ENCODE results near the gene ZNF853.

The ZNF853 gene

DNA sequence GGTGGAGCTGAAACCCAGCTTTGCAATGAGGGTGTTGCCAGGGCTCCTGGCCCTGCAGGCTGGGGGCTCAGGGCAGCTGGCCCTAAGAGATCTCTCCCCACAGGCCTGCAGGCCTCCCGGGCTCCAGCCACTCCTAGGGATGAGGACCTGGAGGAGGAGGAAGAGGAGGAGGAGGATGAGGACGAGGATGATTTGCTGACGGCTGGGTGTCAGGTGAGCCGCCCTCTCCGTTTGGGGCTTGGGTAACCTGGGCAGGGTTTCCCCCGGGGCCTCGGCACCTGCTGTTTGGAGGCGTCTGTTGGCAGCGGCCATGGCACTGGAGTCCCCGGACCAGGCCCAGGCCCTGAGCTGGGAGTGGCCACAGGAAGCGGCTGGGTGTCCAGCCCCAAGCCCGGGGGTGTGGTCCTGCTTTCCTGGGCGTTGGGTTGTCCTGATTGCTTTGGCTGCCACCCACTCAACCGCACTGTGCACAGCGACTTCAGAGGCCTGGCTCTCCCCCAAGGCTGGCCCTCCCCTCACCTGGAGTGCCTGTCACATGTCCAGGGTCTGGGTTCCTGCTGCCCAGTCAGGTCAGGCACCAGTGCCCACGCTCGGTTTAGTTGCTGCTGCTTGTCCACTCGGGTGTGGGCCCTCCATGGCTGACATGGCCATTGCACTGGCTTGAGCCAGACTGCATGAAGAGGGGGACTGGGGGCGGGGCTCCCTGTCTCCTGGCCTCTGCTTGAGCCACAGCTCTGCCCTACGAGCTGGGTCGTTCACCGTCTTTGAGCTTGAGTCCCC is 27.6 kb downstream of the ZNF853 start:
- no peaks in the 10 kb centered on the region for H3K27me3 ChIP-seq (replicated peaks)
- peaks cover 24% of the 10 kb centered on the region for H3K36me3 ChIP-seq (replicated peaks)
- in situ Hi-C loops (cut with HindIII; ENCODE audit: low pct_ligation_motif_present, low sequenced_read_pairs), result no loop called here
- TF ChIP-seq CTCF (IDR thresholded peaks at IDR 0.05; ENCODE audit: low read depth, low read length, missing control alignments), result no peak
- no peak overlapping the region for H3K27ac ChIP-seq
- no peak for DNase-seq
- H3K4me3 ChIP-seq (ENCODE audit: low read depth, low read length), result no peak overlapping the region

DNA sequence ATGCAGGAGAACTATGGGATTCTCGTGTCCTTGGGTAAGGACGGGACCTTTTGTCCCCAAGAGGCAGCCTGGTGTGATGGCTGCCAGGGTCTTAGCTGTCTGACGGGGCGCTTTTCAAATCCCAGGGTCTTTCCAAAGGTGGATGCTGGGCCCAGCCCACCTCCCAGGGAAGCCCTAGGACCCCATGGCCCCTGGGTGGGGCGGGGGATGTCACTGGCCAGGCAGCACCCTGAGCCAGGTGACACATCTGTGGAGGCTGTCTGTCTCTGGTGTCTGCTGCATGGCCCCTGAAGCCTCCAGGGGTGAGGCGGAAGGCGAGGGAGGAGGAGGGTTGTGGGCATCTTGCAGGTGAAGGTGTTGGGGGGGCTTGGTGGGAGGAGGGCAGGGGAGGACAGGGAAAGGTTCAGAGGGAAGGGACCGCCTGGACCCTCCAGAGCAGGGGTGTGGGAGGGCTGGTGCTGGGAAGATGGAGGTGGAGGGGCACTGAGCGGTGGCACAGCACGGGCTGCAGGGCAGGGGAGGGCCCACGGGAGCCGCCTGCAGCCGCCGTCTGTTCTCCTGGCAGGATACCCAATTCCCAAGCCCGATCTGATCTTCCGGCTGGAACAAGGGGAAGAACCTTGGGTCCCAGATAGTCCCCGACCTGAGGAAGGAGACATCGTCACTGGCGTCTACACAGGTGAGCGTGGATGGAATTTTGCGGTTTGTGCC is 28.7 kb downstream of the ZNF853 start:
- in situ Hi-C loops (cut with HindIII; ENCODE audit: low pct_ligation_motif_present, low sequenced_read_pairs), result no loop called here
- DNase-seq, result no peak
- Histone ChIP-seq H3K27ac (no peak overlapping the region), H3K36me3 (replicated peaks) (peaks cover 31% of the 10 kb centered on the region), H3K4me3 (ENCODE audit: low read depth, low read length) (no peak overlapping the region), H3K27me3 (replicated peaks) (no peaks in the 10 kb centered on the region)
- no peak for TF ChIP-seq CTCF (IDR thresholded peaks at IDR 0.05; ENCODE audit: low read depth, low read length, missing control alignments)

GRCh38 chr7:6644728-6645127 is 29.3 kb downstream of the ZNF853 start:
- in situ Hi-C loops (cut with HindIII; ENCODE audit: low pct_ligation_motif_present, low sequenced_read_pairs), result no loop called here
- Histone ChIP-seq H3K4me3 (ENCODE audit: low read depth, low read length) (no peak overlapping the region), H3K27me3 (replicated peaks) (no peaks in the 10 kb centered on the region), H3K27ac (no peak overlapping the region), H3K36me3 (replicated peaks) (peaks cover 33% of the 10 kb centered on the region)
- no peak for DNase-seq
- no peak for TF ChIP-seq CTCF (IDR thresholded peaks at IDR 0.05; ENCODE audit: low read depth, low read length, missing control alignments)

DNA sequence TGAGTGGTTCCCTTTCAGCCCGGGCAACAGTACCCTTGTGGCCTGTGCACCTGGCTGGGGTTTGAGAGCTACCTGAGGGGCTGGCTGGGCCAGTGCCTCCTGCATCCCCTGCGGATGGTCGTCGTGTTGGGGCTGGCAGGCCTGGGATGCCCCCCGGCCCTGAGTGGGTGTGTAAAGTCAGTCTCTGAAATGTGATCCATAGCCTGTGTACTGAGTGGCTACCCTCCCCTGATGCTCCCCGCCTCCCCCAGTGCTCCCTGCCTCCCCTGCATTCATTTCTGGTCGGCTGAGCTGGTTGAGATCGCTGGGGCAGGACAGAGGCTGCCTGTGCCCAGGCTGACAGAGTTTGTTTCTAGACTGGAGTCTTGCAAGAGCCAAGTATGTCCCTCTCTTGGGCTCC is 31.1 kb downstream of the ZNF853 start:
- in situ Hi-C loops (cut with HindIII; ENCODE audit: low pct_ligation_motif_present, low sequenced_read_pairs), result no loop called here

DNA sequence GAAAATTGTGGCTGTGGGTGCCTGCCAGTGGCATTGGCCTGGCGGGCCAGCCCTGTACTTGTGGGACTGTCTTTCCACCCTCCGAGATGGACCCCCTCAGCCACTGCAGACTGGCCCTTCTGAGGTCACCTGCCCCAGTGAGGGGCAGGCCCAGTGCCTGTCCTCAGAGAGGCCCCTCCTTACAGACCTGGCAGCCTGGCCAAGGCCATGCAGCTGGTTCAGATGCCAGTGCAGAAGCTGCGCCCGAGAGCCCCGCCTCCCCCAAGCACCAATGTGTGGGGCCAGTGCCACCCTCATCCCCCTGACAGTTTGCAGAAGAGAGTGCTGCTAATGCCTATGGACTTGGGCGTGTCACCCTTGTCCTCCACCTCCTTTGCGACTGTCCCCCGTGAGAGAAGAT is 31.7 kb downstream of the ZNF853 start:
- H3K27ac ChIP-seq, result no peak overlapping the region
- in situ Hi-C loops (cut with HindIII; ENCODE audit: low pct_ligation_motif_present, low sequenced_read_pairs), result no loop called here
- no peak overlapping the region for H3K4me3 ChIP-seq (ENCODE audit: low read depth, low read length)
- no peaks in the 10 kb centered on the region for H3K27me3 ChIP-seq (replicated peaks)
- DNase-seq, result no peak
- H3K36me3 ChIP-seq (replicated peaks), result peaks cover 37% of the 10 kb centered on the region
- no peak for TF ChIP-seq CTCF (IDR thresholded peaks at IDR 0.05; ENCODE audit: low read depth, low read length, missing control alignments)

More for the DNA sequence above, 31.1 kb downstream of the ZNF853 start:
- no peak for TF ChIP-seq CTCF (IDR thresholded peaks at IDR 0.05; ENCODE audit: low read depth, low read length, missing control alignments)
- no peak overlapping the region for H3K4me3 ChIP-seq (ENCODE audit: low read depth, low read length)
- peaks cover 37% of the 10 kb centered on the region for H3K36me3 ChIP-seq (replicated peaks)
- DNase-seq, result no peak
- H3K27me3 ChIP-seq (replicated peaks), result no peaks in the 10 kb centered on the region
- no peak overlapping the region for H3K27ac ChIP-seq
